Measurements from ENCODE around the gene XRRA1.

XRRA1 gene

GRCh38 chr11:74984730-74985129 lies 35.8 kb upstream of the XRRA1 start:
- no peak overlapping the region for H3K4me3 ChIP-seq (ENCODE audit: low read depth, low read length)
- TF ChIP-seq MYC (IDR thresholded peaks at IDR 0.05; ENCODE audit: low read depth, low read length): no peak
- no peak for TF ChIP-seq CTCF (IDR thresholded peaks at IDR 0.05; ENCODE audit: low read depth, low read length)
- TF ChIP-seq, protein P1, sequence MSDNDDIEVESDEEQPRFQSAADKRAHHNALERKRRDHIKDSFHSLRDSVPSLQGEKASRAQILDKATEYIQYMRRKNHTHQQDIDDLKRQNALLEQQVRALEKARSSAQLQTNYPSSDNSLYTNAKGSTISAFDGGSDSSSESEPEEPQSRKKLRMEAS (IDR thresholded peaks at IDR 0.05; ENCODE audit: low read depth, low read length): no peak
- TF ChIP-seq POLR2A (IDR thresholded peaks at IDR 0.05; ENCODE audit: extremely low read depth, insufficient read length): no peak
- no peak for DNase-seq (ENCODE audit: low read depth)

DNA sequence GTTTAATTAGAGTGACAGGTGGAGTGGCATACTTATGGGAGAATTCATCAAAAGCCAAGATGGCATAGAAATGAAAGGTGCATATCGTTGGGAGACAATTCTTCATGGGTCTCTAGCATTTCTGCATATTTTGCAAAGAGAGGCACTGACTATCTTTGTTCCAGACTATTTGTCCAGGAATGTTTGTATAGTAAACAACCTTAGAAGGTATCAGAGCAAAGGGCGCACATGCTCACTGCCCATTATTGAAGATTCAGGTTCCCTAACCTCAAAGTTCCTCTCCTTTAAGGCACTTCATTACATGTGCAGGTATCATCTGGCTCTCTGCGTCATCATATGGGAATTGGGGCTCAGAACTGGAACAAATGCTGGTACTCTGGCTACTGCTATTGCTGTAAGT lies 35.2 kb upstream of the XRRA1 start:
- no peak for TF ChIP-seq MYC (IDR thresholded peaks at IDR 0.05; ENCODE audit: low read depth, low read length)
- TF ChIP-seq, protein P1 (IDR thresholded peaks at IDR 0.05; ENCODE audit: low read depth, low read length): no peak
- TF ChIP-seq CTCF (IDR thresholded peaks at IDR 0.05; ENCODE audit: low read depth, low read length): no peak
- no peak for TF ChIP-seq POLR2A (IDR thresholded peaks at IDR 0.05; ENCODE audit: extremely low read depth, insufficient read length)
- DNase-seq (ENCODE audit: low read depth): no peak
- H3K4me3 ChIP-seq (ENCODE audit: low read depth, low read length): no peak overlapping the region

DNA sequence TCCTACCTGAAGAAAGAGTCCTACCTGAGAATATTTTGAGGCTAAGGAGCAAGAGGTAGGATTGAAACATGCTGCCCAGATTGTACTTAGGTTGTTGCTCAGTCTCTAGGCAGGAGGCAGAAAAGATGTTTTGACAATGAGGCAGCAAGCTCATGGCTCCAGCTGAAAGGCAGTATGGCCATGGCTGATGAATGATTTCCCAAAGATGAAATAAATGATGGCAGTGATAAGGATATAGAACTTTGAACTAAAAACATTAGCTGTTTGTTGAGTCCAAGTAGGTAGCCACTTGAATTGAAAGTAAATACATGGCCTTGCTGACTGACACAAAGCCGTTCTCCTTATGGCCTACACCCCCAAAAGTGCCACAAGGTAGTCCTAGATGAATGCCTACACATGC lies 33.0 kb upstream of the XRRA1 start:
- TF ChIP-seq MYC (IDR thresholded peaks at IDR 0.05; ENCODE audit: low read depth, low read length) (no peak), CTCF (IDR thresholded peaks at IDR 0.05; ENCODE audit: low read depth, low read length) (no peak), POLR2A (IDR thresholded peaks at IDR 0.05; ENCODE audit: extremely low read depth, insufficient read length) (no peak)
- TF ChIP-seq, protein P1 (IDR thresholded peaks at IDR 0.05; ENCODE audit: low read depth, low read length): no peak
- DNase-seq (ENCODE audit: low read depth): no peak
- no peak overlapping the region for H3K4me3 ChIP-seq (ENCODE audit: low read depth, low read length)

- peak; percentile 12 for DNase-seq (ENCODE audit: low read depth)
- H3K4me3 ChIP-seq (ENCODE audit: low read depth, low read length): no peak overlapping the region
- TF ChIP-seq CTCF (IDR thresholded peaks at IDR 0.05; ENCODE audit: low read depth, low read length): no peak
- TF ChIP-seq MYC (IDR thresholded peaks at IDR 0.05; ENCODE audit: low read depth, low read length): no peak
- TF ChIP-seq, protein P1 (IDR thresholded peaks at IDR 0.05; ENCODE audit: low read depth, low read length): no peak
- TF ChIP-seq POLR2A (IDR thresholded peaks at IDR 0.05; ENCODE audit: extremely low read depth, insufficient read length): no peak
Observed at GRCh38 chr11:74980634-74981033, 31.7 kb upstream of the XRRA1 start.

DNA sequence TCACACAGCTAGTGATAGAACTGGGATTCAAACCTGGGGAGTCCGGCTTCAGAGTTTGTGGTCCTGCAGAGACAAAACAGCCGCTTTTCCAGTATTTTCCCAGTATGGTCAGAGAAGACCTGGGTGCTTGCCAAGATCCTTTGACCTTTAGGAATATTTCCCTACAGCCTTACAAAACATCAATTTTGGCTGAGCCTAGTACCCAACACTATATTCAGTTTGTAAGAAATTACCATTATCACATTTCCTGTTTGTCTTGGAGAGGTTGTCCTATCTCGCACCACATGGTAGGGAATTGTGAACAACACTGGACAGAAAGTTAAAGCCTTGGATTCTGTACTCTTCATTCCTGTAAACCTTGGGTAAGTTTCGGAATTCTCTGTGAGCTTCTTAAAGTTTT lies 29.1 kb upstream of the XRRA1 start:
- no peak for DNase-seq (ENCODE audit: low read depth)

More for the DNA sequence above, 29.1 kb upstream of the XRRA1 start:
- no peak for TF ChIP-seq POLR2A (IDR thresholded peaks at IDR 0.05; ENCODE audit: extremely low read depth, insufficient read length)
- TF ChIP-seq, protein P1 (IDR thresholded peaks at IDR 0.05; ENCODE audit: low read depth, low read length): no peak
- no peak for TF ChIP-seq MYC (IDR thresholded peaks at IDR 0.05; ENCODE audit: low read depth, low read length)
- no peak for TF ChIP-seq CTCF (IDR thresholded peaks at IDR 0.05; ENCODE audit: low read depth, low read length)
- H3K4me3 ChIP-seq (ENCODE audit: low read depth, low read length): no peak overlapping the region
